Stomach (tissue), 9 donors: ENCODE data around the gene NCKAP5. TPM values are rescaled to one million over a fixed set of nuclear protein-coding genes. Genes with fewer than 3 reads are reported as not detected.

Experiments used
- DNase-seq, 2 donors: peaks; one replicate each; pipeline versions ENCODE4 v3.0.0 to v3.0.0-alpha.2; 2013 to 2019
- H3K27ac ChIP-seq, 5 donors: fragments of 200-600 bp in 4 of 5; sonication (generic) in 4 of 5; one replicate each; pipeline ENCODE4 v1.5.1; 2013 to 2019; ENCODE audit warnings: mild to moderate bottlenecking in 1 of 5, moderate library complexity in 1 of 5
- H3K27me3 ChIP-seq, 3 donors: fragments of 200-600 bp; sonication (generic); one replicate each; pipeline ENCODE4 v1.5.1; 2017 to 2019; ENCODE audit warnings: mixed run types in 1 of 3
- H3K36me3 ChIP-seq, 4 donors: fragments of 200-600 bp; sonication (generic); 1 replicate in 3 of 4; 2 replicates in 1 of 4; pipeline ENCODE4 v1.5.1; 2016 to 2019
- H3K4me1 ChIP-seq, 4 donors: fragments of 200-600 bp; sonication (generic); one replicate each; pipeline ENCODE4 v1.5.1; 2016 to 2019
- H3K4me3 ChIP-seq, 4 donors: fragments of 200-600 bp; sonication (generic) in 3 of 4; one replicate each; pipeline ENCODE4 v1.5.1; 2016 to 2019; ENCODE audit warnings: mild to moderate bottlenecking in 1 of 4
- H3K9me3 ChIP-seq, 4 donors: fragments of 200-600 bp; sonication (generic); one replicate each; pipeline ENCODE4 v1.5.1; 2016 to 2019
- EP300 ChIP-seq: sonication (generic); formaldehyde crosslinking; IDR thresholded peaks from one replicate; pipeline ENCODE4 v1.6.1; 2017; ENCODE audit warnings: antibody characterized with exemption
- POLR2A ChIP-seq, 4 donors: fragments of 450-650 bp; IDR thresholded peaks; one replicate each; pipeline ENCODE4 v1.6.1; 2016; ENCODE audit warnings: antibody characterized with exemption in 4 of 4, control low read depth in 2 of 4, mild to moderate bottlenecking in 1 of 4, moderate library complexity in 1 of 4
- POLR2AphosphoS5 ChIP-seq, 3 donors: sonication (generic); formaldehyde crosslinking; IDR thresholded peaks; one replicate each; pipeline ENCODE4 v1.6.1; 2016; ENCODE audit warnings: antibody characterized with exemption in 3 of 3
- WGBS, 5 donors: extraction: QIAGEN DNeasy Blood & Tissue Kit in 3 of 5; methylation state at CpG; one replicate each; pipeline versions ENCODE4 v1.1.5 to v1.1.7; 2013 to 2018; 5-methylcytosine and 5-hydroxymethylcytosine counted together
- intact Hi-C: fragments of 100-400 bp; cut with DNase I; formaldehyde crosslinking; loops from one replicate; pipeline ENCODE4 v1.15.1; 2023; ENCODE audit warnings: low total_unique reads
- polyA plus RNA-seq, 3 donors: library from polyadenylated mRNA; stranded (reverse); fragments of 200-250 nt; gene quantifications; one replicate each; pipeline ENCODE4 v1.2.3, GENCODE V29; 2013
- total RNA-seq, 5 donors: library from RNA; depleted of rRNA; stranded (reverse); fragments of >200 nt; gene quantifications; one replicate each; pipeline versions ENCODE4 v1.1.0 to v1.2.3, GENCODE V29; 2014 to 2016
- TF ChIP-seq, protein P1 (sequence below), 7 experiments: fragments of 450-650 bp in 4 of 7; fragments of 200-600 bp in 3 of 7; sonication (generic) in 3 of 7; IDR thresholded peaks; one replicate each; pipeline ENCODE4 v1.5.1; 2016 to 2019; ENCODE audit warnings: antibody characterized with exemption in 7 of 7, control low read depth in 2 of 7, mild to moderate bottlenecking in 1 of 7
- donor health status: healthy with polysubstance abuse.
- donor health status: Bipolar disorder and iron deficiency.
- donor health status: healthy.

The NCKAP5 gene
- total and polyA plus RNA-seq, 8 donors, result 0.58 to 8.0 (median 1.6) TPM; not detected in 1

DNA sequence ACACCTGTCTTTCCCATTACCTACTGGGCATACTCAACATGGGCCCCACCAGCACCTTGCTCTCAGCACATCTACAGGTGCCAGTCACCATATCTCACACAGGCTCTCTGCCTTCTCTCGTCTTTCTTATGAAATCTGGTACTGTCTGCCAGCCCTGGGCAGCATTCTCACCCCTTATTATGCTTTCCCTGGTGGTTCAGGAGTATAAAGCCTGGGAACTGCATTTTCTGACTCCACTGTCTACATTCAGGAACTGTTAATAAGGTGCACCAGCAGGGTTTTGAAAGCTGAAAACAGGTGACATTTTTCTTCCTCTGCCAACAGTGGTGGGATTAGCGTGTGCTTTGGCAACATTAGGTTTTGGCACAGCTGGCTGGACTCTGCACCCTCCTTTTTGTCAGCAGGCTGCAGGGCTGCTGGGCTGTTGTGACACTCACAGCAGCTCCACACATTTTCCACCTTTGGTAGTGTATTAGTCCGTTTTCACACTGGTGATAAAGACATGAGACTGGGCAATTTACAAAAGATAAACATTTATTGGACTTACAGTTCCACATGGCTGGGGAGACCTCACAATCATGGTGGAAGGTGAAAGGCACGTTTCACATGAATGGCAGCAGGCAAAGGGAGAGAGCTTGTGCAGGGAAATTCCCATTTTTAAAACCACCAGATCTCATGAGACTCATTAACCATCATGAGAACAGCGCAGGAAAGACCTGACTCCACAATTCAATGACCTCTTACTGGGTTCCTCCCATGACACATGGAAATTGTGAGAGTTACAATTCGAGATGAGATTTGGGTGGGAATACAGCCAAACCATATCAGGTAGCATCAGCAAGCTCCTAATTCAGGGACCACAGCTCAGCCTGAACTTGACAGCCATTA is 555.2 kb downstream of the NCKAP5 start:
- no peak overlapping the region for H3K4me3 ChIP-seq
- intact Hi-C loops, result no loop called here
- H3K9me3 ChIP-seq, result no peaks in the 10 kb centered on the region
- TF ChIP-seq POLR2A (IDR thresholded peaks at IDR 0.05), result no peak
- no peak for TF ChIP-seq EP300
- no peak for TF ChIP-seq POLR2AphosphoS5 (IDR thresholded peaks at IDR 0.05)
- TF ChIP-seq, protein P1, sequence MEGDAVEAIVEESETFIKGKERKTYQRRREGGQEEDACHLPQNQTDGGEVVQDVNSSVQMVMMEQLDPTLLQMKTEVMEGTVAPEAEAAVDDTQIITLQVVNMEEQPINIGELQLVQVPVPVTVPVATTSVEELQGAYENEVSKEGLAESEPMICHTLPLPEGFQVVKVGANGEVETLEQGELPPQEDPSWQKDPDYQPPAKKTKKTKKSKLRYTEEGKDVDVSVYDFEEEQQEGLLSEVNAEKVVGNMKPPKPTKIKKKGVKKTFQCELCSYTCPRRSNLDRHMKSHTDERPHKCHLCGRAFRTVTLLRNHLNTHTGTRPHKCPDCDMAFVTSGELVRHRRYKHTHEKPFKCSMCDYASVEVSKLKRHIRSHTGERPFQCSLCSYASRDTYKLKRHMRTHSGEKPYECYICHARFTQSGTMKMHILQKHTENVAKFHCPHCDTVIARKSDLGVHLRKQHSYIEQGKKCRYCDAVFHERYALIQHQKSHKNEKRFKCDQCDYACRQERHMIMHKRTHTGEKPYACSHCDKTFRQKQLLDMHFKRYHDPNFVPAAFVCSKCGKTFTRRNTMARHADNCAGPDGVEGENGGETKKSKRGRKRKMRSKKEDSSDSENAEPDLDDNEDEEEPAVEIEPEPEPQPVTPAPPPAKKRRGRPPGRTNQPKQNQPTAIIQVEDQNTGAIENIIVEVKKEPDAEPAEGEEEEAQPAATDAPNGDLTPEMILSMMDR (IDR thresholded peaks at IDR 0.05), result no peak
- no peak overlapping the region for H3K27ac ChIP-seq
- no peaks in the 10 kb centered on the region for H3K27me3 ChIP-seq
- H3K4me1 ChIP-seq, result no peaks in the 10 kb centered on the region
- DNase-seq, result no peak
- WGBS, 5 donors, result 58 to 63% (median 58%) methylated on average over 6 of the region's 6 CpGs
- H3K36me3 ChIP-seq, result no peaks in the 10 kb centered on the region

DNA sequence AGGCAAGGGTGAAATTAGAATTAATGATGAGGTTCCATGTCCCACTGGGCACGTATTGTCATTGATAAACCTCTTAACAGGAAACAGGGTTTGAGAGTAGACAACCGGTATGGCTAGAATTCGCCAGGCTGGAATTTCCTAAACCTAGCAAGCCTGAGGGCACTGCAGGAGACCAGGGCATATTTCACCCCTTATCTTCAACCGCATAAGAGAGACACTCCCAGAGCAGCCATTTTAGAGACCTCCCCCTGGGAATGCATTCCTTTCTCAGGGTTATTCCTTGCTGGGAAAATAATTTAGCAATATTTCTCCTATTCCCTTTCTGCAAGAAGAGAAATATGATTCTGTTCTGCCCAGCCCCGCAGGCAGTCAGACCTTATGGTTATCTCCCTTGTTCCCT is 563.6 kb downstream of the NCKAP5 start:
- no peak for DNase-seq
- 90 to 93% (median 91%) methylated on average over 5 of the region's 5 CpGs for WGBS, 5 donors
- TF ChIP-seq POLR2A (IDR thresholded peaks at IDR 0.05) (no peak), EP300 (no peak), POLR2AphosphoS5 (IDR thresholded peaks at IDR 0.05) (no peak)
- TF ChIP-seq, protein P1 (IDR thresholded peaks at IDR 0.05), result no peak
- H3K27me3 ChIP-seq, result no peaks in the 10 kb centered on the region
- H3K4me3 ChIP-seq, result no peak overlapping the region
- H3K9me3 ChIP-seq, result peaks cover 0 to 18% (median 16%) of the 10 kb centered on the region in 4 donors
- H3K4me1 ChIP-seq, result no peaks in the 10 kb centered on the region
- intact Hi-C loops, result no loop called here
- H3K36me3 ChIP-seq, result no peaks in the 10 kb centered on the region
- no peak overlapping the region for H3K27ac ChIP-seq

DNA sequence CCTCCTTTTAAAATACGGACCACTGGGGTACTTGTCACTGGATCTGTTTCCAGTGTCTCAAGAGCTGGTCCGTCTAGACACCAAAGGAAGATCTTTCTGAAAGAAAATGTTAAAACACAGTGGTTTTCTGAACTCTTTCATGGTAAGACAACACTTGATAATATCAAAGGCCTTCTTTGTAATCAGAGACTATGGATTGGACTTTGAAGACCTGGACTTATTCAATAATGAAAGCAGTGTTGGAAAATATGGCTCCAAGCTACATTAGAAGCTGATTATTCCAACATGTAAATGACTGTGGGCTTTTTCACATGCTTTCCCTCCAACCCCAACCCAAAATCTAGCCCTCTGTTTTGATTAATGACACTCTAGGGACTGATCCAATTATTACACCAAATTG is 568.8 kb downstream of the NCKAP5 start:
- Histone ChIP-seq H3K4me3 (no peak overlapping the region), H3K4me1 (no peaks in the 10 kb centered on the region), H3K27ac (no peak overlapping the region), H3K36me3 (no peaks in the 10 kb centered on the region), H3K27me3 (no peaks in the 10 kb centered on the region), H3K9me3 (peaks cover 0 to 11% (median 10%) of the 10 kb centered on the region in 4 donors)
- 79 to 87% (median 81%) methylated on average over 2 of the region's 2 CpGs for WGBS, 5 donors
- TF ChIP-seq EP300 (no peak), POLR2AphosphoS5 (IDR thresholded peaks at IDR 0.05) (no peak), POLR2A (IDR thresholded peaks at IDR 0.05) (no peak)
- TF ChIP-seq, protein P1 (IDR thresholded peaks at IDR 0.05), result no peak
- DNase-seq, result no peak
- intact Hi-C loops, result no loop called here

- H3K27me3 ChIP-seq, result no peaks in the 10 kb centered on the region
- no peaks in the 10 kb centered on the region for H3K9me3 ChIP-seq
- DNase-seq, result no peak
- no peaks in the 10 kb centered on the region for H3K36me3 ChIP-seq
- TF ChIP-seq, protein P1 (IDR thresholded peaks at IDR 0.05), result no peak
- TF ChIP-seq POLR2AphosphoS5 (IDR thresholded peaks at IDR 0.05), result no peak
- TF ChIP-seq POLR2A (IDR thresholded peaks at IDR 0.05), result no peak
- no peak for TF ChIP-seq EP300
- H3K27ac ChIP-seq, result no peak overlapping the region
- intact Hi-C loops, result no loop called here
- H3K4me1 ChIP-seq, result no peaks in the 10 kb centered on the region
- no peak overlapping the region for H3K4me3 ChIP-seq
Observed at GRCh38 chr2:132998221-132998620, 570.0 kb downstream of the NCKAP5 start.
